GM18870 (cell line): ENCODE results near the gene TSC22D1.
"Not testable (repeated sequence)": the region's sequence is repeated elsewhere in the genome, so short reads cannot be mapped to it uniquely, and the experiment has no call there.

Source experiments
- ATAC-seq: cut with Tn5 transposase; IDR thresholded peaks from one replicate; pipeline ENCODE4 v1.9.1; 2021; ENCODE audit warnings: moderate library complexity; ENCODE audit not compliant: unreplicated experiment

TSC22D1 gene

DNA sequence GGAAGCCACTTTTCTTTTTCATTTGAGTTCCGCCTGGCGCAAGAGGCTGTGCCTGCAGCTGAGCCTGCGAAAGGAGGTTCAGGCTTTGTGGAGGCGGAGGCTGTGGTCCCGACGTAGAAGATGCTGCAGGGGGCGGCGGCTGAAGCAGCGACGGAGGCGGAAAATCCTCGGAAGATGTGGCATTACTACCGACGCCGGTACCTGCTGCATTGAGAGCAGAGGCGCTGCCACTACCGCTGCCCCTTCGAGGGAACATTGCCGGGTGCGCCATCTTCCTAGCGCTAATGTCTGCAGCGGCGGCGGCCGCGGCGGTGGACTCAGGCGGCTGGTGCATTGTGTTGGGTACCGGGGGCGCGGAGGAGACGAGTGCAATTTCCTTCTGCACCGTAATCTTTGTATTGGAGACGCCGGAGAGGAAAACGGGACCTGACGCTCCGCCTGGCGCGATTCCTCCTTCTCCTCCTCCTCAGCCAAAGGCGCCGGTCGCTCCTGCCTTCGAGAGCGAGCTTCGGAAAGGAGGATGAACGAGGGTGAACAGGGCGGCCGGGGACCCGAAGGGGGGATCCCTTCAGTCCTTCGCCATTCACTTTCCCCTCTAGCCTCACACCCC is at the start of gene TSC22D1:
TSS of gene TSC22D1 (minus strand) at position 590 of the 610 bp plus-strand sequence. CDS start at position 334, 256 bp downstream.
- no peak for ATAC-seq

DNA sequence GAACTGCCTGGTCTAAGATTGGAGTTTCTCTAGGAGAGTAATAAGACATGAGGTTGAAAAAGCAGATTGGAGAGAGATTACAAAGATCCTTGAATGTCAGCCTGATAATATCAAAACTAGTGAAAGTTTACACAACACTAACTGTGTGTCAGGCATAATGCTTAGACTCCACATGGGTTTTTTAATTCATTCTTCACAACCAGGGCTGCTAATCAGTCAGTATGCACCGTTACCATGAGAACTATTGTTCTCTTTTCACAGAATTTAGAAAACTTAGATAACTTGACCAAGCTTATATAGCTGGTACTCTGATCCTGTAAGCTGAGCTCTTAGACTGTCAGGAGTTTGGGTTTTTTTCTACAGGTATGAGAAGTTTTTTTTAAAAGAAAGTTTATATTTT is 46.6 kb upstream of the TSC22D1 start:
- ATAC-seq = no peak

DNA sequence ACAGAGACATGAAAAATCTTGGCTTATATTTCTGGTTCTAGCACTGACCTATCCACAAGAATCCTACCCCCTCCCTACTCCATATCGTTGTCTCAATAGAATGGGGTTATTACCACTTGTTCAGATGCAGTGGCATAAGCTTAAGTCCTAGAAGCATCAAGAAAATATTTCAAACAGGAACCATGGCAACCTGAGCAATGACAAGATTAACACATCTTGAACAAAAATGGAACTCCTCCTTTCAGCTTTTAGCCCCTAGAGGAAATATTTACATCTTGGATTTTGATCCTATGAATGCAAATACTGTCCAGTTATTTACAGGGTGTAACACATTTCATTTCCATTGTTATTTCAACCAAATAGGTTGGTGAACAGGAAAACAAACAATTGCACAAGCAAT is 46.1 kb upstream of the TSC22D1 start:
- ATAC-seq = no peak

DNA sequence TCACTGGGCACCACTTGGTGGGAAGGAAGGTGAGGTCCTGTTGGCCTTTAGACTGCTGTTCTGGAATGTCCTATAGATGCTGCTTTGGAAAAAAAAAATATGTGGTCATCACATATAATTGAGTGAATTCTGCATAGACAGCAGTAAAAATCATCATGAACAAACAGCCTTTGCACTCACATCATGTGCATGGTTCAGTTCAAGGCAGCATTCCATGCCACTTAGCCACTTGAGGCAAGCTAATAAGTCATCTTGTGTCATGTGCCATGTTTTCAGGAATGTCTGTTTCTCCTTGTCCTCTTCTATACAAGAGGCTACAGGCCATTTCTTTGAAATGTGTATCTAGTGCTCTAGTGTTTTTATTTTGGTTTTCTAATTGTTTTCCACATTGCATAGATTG is 43.9 kb upstream of the TSC22D1 start:
- ATAC-seq = no peak

DNA sequence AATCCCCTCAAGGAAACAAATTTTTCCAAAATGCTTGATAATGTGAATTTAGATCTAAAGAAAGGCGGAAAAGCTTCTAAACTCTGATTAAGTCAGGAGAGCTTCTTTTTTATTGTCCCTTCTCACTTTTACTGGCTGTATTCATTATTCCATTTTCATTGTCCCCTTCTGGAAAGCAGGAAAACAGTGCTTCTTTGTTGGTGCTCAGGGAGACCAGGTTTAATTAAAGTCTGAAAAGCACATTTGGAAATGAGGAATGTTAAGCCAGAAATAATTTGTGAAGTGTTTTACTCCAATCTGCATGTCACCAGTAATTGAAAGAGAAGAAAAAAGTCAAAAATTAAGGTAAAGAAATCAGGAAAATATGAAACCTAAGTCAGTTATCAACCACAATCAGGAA is 43.5 kb upstream of the TSC22D1 start:
- ATAC-seq = no peak

DNA sequence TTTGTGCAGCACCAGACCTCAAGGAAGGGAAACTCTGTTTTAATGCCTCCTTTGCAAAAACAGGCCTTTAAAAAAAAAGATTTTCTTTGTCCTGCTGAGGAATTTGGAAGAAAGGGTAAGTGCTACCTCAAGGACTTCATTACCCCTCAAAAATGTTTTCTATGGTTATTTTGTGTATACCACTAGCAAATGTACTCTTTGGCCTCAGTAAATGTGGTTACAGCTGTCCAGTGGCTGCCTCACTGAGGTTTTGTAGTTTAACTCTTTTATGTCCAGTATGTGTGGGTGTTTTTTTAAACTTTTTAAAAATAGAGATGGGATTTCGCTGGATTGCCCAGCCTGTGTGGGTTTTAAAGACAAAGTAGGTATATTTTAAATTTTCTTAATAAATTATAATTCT is 42.2 kb upstream of the TSC22D1 start:
- ATAC-seq = no peak

DNA sequence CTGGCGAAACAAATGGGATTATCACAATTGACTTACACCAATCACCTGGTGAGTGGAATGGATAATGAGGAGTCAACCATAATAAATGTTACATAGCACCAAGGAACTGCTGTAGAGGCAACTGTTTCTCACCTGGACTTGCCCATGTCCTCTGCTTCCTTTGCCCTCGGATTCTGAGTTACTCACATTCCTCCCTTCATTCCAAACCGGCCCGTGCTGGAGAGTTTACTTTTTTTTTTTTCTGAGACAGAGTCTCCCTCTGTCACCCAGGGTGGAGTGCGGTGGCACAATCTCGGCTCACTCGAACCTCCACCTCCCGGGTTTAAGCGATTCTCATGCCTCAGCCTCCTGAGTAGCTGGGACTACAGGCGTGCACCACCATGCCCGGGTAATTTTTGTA is 41.5 kb upstream of the TSC22D1 start:
- ATAC-seq = no peak

DNA sequence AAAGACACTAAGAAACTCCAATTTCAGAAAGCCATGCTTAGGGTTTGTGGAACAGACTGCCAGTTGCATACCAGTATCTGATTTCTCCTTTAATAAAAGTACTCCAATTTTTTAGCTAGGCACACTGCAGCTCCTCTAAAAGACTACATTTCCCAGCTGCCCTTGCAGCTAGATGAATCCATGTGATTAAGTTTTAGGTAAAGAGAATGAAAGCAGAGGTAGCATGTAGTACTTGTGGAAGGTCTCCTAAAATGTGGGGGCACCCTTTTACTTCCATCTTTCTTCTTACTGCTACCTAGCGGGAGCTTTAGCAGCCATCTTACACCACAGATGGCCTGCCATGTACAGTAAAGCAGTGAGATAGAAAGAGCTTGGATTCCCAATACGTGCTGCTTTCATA is 33.0 kb upstream of the TSC22D1 start:
- ATAC-seq = no peak

DNA sequence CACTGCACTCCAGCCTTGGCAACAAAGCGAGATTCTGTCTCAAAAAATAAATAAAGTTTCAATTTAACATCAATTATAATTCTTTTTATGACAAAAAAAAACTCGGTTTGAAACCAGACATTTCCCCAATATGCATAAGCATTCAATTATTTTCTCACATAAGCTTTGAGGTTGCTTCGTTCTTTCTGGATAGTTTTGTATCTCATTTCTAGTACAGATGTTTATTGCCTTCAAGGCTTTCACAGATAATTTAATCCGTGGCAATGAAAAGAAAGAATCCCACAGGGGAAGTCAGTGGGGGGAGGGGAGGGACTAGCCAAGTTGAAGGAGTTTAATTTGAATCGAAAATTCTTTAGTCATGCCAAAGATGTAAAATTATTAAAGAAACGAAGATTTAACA is 29.6 kb upstream of the TSC22D1 start:
- ATAC-seq = no peak

DNA sequence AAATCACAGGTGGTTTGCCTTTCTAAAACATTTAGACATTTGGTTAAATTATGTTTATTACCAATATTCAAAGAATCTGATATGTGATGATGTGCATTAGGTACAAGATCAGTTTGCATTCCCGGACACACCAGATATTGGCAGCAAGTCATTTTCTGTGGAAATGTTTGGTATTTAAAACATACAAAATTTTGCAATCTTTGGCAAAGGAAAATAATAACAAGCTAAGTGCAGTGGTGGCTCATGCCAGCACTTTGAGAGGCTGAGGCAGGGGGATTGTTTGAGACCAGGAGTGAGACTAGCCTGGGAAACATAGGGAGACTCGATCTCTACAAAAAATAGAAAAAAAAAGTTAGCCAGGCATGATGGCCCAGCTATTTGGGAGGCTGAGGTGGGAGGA is 29.1 kb upstream of the TSC22D1 start:
- ATAC-seq = no peak

DNA sequence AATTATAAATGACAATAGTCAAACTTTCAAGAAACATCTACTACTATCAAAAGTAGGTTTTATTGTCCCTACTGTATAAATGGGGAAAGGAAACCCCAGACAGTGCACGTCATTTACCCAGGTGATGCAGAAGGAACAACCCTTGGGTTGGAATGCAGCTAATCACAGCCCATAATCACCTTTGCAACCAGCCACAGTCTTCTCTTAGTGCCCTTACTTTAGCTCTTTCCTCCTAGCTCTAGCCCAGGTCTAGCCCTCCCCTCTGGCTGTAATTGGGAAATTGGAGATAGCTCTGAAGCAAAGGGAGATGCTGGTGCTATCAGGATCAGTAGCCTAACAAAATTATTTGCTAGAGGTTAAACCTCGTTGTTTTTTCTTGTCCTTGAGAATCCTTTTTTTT is 25.5 kb upstream of the TSC22D1 start:
- ATAC-seq = no peak

DNA sequence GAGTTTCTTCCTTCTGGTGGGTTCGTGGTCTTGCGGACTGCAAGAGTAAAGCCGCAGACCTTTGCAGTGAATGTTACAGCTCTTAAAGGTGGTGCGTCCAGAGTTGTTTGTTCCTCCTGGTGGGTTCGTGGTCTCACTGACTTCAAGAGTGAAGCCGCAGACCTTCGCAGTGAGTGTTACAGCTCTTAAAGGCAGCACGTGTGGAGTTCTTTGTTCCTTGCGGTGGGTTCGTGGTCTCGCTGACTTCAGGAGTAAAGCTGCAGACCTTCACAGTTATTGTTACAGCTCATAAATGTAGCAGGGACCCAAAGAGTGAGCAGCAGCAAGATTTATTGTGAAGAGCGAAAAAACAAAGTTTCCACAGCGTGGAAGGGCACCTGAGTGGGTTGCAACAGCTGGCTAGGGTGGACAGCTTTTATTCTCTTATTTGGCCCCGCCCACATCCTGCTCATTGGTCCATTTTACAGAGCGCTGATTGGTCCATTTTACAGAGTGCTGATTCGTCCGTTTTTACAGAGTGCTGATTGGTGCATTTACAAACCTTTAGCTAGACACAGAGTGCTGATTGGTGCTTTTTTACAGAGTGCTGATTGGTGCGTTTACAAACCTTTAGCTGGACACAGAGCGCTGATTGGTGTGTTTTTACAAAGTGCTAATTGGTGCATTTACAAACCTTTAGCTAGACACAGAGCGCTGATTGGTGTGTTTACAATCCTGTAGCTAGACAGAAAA is 17.9 kb upstream of the TSC22D1 start:
- not testable (repeated sequence) for ATAC-seq

DNA sequence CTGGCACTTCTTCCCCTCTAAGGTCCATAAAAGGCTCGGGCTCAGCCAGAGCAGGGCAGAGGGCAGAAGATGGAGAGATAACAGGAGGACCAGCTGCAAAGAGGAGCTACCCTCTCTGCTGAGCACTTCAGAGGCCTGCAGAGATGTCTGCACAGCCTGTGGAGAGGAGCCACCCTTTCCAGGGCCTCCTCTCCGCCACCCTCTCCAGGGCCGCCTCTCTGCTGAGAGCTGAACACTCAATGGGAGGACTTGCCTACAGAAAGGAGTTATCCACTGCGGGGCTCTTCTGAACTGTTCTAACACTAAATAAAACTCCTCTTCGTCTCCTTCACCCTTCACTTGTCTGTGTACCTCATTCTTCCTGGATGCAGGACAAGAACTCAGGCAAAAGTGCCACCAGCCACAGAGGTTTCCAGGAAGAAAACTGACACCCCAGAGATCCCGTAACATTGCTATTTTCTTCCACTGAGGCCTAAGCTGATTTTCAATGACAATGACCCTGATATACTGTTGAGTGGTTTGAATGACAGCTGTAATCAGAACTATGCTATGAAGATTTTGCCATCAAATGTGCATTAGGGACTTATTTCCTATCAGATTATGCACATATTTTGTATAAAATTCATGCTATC is 16.2 kb upstream of the TSC22D1 start:
- no peak for ATAC-seq

DNA sequence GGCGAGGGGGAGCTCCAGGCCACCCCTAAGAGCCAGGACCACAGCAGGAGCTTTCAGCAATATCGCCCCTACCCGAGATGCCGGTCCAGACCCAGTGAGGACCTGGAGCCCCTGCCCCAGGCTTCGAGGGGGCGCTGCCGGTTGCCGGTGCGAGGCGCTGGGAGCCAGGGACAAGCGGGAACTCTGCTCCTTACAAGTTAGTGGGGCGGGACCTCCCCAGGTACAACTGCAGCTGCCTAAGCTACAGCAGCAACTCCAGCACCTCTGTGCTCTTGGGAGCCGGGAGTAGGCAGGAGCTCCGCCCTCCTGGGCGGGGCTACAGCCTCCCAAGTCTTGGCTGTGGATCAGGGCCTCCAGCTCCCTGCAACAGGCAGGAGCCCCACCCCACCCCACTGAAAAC is 15.2 kb upstream of the TSC22D1 start:
- no peak for ATAC-seq

DNA sequence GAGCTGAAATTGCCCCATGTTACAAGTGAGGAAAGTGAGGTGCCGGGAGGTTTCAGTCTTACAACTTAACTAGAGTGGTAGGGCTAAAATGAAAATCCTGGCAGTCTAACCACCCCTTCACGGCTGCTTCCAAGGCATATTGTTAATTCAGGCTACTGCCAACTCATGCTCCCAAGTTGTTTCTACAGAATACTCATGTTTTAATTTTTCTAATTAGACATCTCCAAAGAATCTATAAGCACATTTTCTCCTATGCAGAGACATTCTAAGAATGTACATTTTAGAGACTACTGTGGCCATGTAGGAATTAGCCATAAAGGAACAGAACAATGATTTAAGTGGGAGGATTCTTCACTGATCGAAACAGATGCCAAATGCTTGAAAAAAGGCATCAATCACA is 7.0 kb upstream of the TSC22D1 start:
- no peak for ATAC-seq

DNA sequence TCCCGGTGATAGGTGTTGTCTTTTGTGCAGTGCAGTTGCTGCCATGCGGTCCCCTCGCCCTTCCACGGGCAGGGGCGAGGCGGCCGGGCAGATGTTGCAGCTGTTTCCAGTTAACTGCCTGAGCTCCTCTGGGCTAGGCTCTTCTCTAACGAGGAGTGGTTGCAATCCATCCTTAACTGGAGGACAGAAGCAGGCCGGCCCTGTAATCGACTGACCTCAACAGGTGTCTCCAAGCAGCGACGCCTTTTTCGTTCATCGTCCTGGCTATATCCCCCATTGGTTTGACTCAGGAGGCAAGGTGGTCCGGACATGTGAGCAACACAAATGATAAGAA is 1.9 kb upstream of the TSC22D1 start:
- ATAC-seq = no peak

DNA sequence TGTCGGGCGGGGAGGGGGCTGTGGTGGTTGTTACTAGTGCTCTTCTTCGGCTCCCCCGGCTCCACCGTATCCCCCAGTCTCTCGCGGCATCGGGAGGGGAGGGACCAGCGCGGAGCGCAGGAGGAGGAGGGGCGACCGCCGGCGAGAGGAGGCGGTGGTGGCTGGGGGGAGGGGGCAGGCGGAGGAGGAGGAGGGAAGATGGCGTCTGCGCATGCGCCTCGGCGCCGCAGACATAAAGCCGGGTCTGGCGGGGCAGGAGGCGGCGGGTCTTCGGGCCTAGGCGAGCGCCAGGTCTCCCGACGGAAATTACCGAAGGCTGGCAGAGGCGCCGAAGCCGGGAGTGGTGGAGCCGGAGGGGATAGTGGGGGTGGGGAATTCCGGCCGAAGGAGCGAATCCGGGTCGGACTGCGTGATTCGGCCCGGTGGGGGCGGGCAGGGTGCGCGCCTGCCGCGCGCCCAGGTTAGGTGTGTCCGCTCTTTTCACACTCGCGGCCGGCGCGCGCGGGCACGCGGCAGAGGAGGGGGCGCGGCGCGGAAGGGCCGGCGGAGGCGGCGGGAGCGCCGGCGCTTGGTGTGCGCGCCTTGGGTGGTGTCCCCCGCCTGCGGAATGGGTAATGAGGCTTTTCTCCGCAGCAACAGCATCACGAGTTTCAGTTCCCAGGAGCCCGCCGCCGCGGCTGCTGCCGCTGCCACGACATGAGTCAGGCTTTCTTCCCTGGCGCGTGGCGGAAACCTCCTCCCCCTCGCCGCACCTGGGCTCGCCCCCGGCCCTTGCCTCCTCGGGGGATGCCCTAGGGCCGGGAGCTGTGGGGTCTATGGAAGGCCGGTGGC is 1.3 kb upstream of the TSC22D1 start:
- ATAC-seq = peak; percentile 79

DNA sequence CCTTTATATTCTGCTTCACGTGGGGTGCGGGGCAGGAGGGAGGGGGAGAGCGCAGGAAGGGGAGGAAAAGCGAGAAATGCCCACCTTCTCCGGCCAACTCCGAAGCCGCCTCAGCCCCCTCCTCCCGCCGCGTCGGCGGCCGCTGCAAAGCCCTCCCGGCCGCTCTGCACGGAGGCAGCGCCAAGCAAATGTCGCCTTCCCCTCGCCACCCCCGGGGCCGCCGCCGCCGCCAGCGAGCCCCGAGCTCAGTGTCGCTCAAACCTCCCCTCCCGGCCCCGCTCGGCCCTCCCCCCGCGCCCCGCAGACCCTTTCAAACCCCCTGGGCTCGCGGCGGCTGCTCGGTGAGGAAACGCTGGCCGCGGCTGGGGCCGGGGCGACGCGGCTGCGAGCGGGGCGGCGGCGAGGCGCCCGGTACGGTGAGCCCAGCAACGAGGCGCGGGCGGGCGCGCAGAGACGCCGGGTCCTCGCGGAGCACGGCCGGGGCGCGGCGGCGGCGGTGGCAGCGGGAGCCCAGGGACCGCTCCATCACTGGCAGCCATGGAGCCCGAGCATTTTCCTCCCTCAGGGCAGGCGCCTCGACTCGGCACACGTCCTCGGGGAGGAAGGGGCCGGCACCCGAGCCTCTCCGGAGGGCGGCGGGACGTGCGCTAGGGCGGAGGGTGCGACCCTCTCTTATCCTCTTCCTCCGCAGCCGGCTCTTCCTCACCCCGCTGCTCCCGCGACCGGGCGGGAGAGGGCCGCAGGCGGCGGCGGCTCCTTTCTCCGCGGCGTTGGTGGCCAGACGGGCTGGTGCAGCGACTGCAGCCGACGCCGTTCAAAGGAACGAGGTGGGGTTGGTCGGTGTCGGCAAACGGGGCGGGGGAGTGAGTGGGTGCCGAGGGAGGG is 463 bp upstream of the TSC22D1 start:
- ATAC-seq = no peak

DNA sequence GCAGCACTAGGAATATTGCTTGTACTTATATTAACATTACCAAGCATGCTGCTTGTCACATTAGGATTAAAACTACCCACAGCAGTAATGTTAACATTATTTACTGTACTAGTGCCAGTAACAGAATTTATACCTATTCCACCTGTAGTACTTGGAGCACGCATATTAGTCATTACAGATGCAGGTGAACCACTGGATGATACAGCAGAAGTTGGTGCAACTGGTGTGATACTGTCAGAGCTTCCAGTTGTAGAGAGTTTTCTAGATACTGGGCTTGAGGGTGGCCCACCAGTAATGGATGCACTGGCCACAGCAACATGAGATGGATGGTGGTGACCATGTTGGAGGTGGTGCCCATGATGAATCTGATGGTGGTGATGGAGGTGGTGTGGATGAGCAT is 1.1 kb downstream of the TSC22D1 start:
- no peak for ATAC-seq

DNA sequence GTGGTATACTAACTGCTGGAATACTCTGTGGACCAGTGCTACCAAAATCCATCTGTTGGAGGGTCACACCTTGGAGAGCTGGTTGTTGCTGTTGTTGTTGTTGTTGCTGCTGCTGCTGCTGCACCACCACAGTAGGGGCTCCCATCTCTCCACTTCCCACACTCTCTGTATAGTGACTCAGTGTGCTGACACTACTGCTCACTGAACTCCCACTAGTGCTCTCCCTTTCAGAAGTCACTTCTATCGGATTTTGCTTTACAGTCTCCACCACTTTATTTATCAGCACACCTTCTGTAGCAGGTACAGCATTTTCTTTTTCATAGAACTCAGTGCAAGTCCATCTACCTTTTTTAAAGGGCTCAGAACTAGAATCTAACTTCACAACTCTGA is 1.7 kb downstream of the TSC22D1 start:
- ATAC-seq = no peak
